B cell (primary cell): Measurements from ENCODE around the gene SLC39A11. TPM values are rescaled to one million over a fixed set of nuclear protein-coding genes. Genes with fewer than 3 reads are reported as not detected.

Source experiments
- ATAC-seq: fragments of 200-7000 bp; cut with Tn5 transposase; one replicate; pipeline ENCODE4 v1.10.0; 2021; ENCODE audit warnings: low read depth, mild to moderate bottlenecking, moderate number of reproducible peaks, moderate library complexity
- CTCF ChIA-PET: fragments of 350-600 bp; sonication (Branson Sonifier 250); formaldehyde crosslinking; loops from one replicate; lab custom pipeline; 2021; ENCODE audit warnings: antibody characterized with exemption, inconsistent platforms; lab: Charles Lee
- POLR2A ChIA-PET: fragments of 350-600 bp; sonication (Branson Sonifier 250); formaldehyde crosslinking; loops from one replicate; lab custom pipeline; 2021; ENCODE audit warnings: antibody characterized with exemption; lab: Charles Lee
- DNase-seq: peaks from one replicate; pipeline ENCODE4 v3.0.0; 2013
- H2AFZ ChIP-seq: 2 replicates; pipeline ENCODE4 v1.6.1; 2012; ENCODE audit warnings: mild to moderate bottlenecking, low read depth, low read length; ENCODE audit not compliant: insufficient read depth, poor library complexity, severe bottlenecking
- H3K27ac ChIP-seq, 2 donors: 1 replicate in 1 of 2; 2 replicates in 1 of 2; pipeline ENCODE4 v1.5.1; 2012 to 2013; ENCODE audit warnings: low read length in 2 of 2, mild to moderate bottlenecking in 2 of 2, moderate library complexity in 1 of 2
- H3K27me3 ChIP-seq, 4 experiments: fragments of 200-600 bp in 1 of 4; sonication (generic) in 1 of 4; replicated peaks in 1 of 4; 1 replicate in 2 of 4; 2 replicates in 2 of 4; pipeline versions ENCODE4 v1.6.1 to v1.7.0; 2013 to 2016; ENCODE audit warnings: low read length in 3 of 4, mild to moderate bottlenecking in 2 of 4, mixed read lengths in 1 of 4, moderate library complexity in 1 of 4; ENCODE audit not compliant: insufficient read depth in 4 of 4, control insufficient read depth in 3 of 4; ENCODE audit errors: control extremely low read depth in 1 of 4
- H3K36me3 ChIP-seq, 2 experiments: replicated peaks in 1 of 2; 1 replicate in 1 of 2; 2 replicates in 1 of 2; pipeline versions ENCODE4 v1.6.1 to v1.7.1; 2013; ENCODE audit warnings: low read length in 1 of 2; ENCODE audit not compliant: insufficient read depth in 2 of 2, control insufficient read depth in 1 of 2; ENCODE audit errors: control extremely low read depth in 1 of 2, extremely low read depth in 1 of 2
- H3K4me1 ChIP-seq, 2 donors: fragments of 200-600 bp in 1 of 2; sonication (generic) in 1 of 2; 1 replicate in 1 of 2; 2 replicates in 1 of 2; pipeline versions ENCODE4 v1.5.1 to v1.6.1; 2013 to 2017; ENCODE audit warnings: low read length in 2 of 2; ENCODE audit not compliant: control insufficient read depth in 2 of 2, insufficient read depth in 2 of 2
- H3K4me2 ChIP-seq: replicated peaks from 2 replicates; pipeline ENCODE3; 2012; ENCODE audit warnings: mild to moderate bottlenecking, low read depth, low read length; ENCODE audit not compliant: poor library complexity, severe bottlenecking
- H3K4me3 ChIP-seq, 5 experiments: fragments of 200-600 bp in 1 of 5; sonication (generic) in 1 of 5; 1 replicate in 3 of 5; 2 replicates in 2 of 5; pipeline versions ENCODE4 v1.5.1 to v1.7.0; 2011 to 2016; ENCODE audit warnings: low read length in 4 of 5, mild to moderate bottlenecking in 4 of 5, low read depth in 2 of 5, control low read depth in 1 of 5, moderate library complexity in 1 of 5; ENCODE audit not compliant: insufficient read depth in 1 of 5; ENCODE audit errors: control extremely low read depth in 1 of 5, extremely low read depth in 1 of 5
- H3K79me2 ChIP-seq: fragments of 200-600 bp; sonication (generic); one replicate; pipeline ENCODE4 v1.6.0; 2016; ENCODE audit warnings: low read length; ENCODE audit not compliant: control insufficient read depth, insufficient read depth
- H3K9ac ChIP-seq: fragments of 200-600 bp; sonication (generic); 2 replicates; pipeline ENCODE4 v1.6.1; 2017; ENCODE audit warnings: mild to moderate bottlenecking, low read length, moderate library complexity
- H3K9me3 ChIP-seq, 3 donors: one replicate each; pipeline versions ENCODE4 v1.6.1 to v1.7.1; 2013; ENCODE audit warnings: low read length in 2 of 3; ENCODE audit not compliant: control insufficient read depth in 2 of 3, insufficient read depth in 1 of 3; ENCODE audit errors: control extremely low read depth in 1 of 3
- H4K20me1 ChIP-seq: 2 replicates; pipeline ENCODE4 v1.6.0; 2012; ENCODE audit warnings: mild to moderate bottlenecking, low read length; ENCODE audit not compliant: insufficient read depth, control insufficient read depth, poor library complexity, severe bottlenecking
- H3K27ac Mint-ChIP-seq: one replicate; pipeline ENCODE4 v1.8.0; 2021; ENCODE audit warnings: mixed read lengths
- H3K27me3 Mint-ChIP-seq: one replicate; pipeline ENCODE4 v1.8.0; 2021; ENCODE audit warnings: mixed read lengths
- H3K4me1 Mint-ChIP-seq: one replicate; pipeline ENCODE4 v1.8.0; 2021; ENCODE audit warnings: mixed read lengths
- H3K4me3 Mint-ChIP-seq: one replicate; pipeline ENCODE4 v1.8.0; 2021; ENCODE audit warnings: mixed read lengths
- H3K9me3 Mint-ChIP-seq: one replicate; pipeline ENCODE4 v1.8.0; 2022; ENCODE audit warnings: mixed read lengths; ENCODE audit not compliant: insufficient read depth
- CTCF ChIP-seq: fragments of 200-600 bp; IDR thresholded peaks from one replicate; pipeline ENCODE4 v1.8.0; 2022; ENCODE audit warnings: antibody characterized with exemption, mild to moderate bottlenecking
- EZH2 ChIP-seq: IDR thresholded peaks from 2 replicates; pipeline ENCODE4 v1.6.1; 2012; ENCODE audit warnings: borderline replicate concordance, low read depth, mild to moderate bottlenecking, moderate library complexity, low read length; ENCODE audit not compliant: insufficient read depth, poor library complexity, severe bottlenecking
- WGBS: methylation state at CpG from one replicate; pipeline ENCODE4 v1.1.5; 2013; ENCODE audit warnings: missing lambda C conversion rate; ENCODE audit not compliant: insufficient coverage; 5-methylcytosine and 5-hydroxymethylcytosine counted together
- intact Hi-C: fragments of 100-400 bp; cut with micrococcal nuclease; formaldehyde crosslinking; loops from one replicate; pipeline ENCODE4 v1.10.0; 2022
- polyA plus RNA-seq: library from polyadenylated mRNA; depleted of rRNA; stranded (reverse); fragments of >200 nt; gene quantifications from 2 replicates; pipeline ENCODE4 v1.2.3, GENCODE V29; 2012
- total RNA-seq, 2 donors: library from RNA; stranded (reverse); fragments of 120-200 nt in 1 of 2; gene quantifications; 1 replicate in 1 of 2; 2 replicates in 1 of 2; pipeline versions ENCODE4 v1.2.3 to v1.2.4, GENCODE V29; 2013 to 2022

SLC39A11 gene
- total and polyA plus RNA-seq, 2 donors (not counting 1 experiment from before 2014, with no cell fraction given) = 6.9 to 39.6 TPM

- no peak overlapping the region for H3K4me2 ChIP-seq
- H3K4me1 ChIP-seq = no peaks in the 10 kb centered on the region
- Mint-ChIP-seq H3K9me3 (peaks cover 7% of the 10 kb centered on the region), H3K27ac (no peak overlapping the region), H3K4me1 (no peaks in the 10 kb centered on the region), H3K27me3 (no peaks in the 10 kb centered on the region), H3K4me3 (no peak overlapping the region)
- no peak overlapping the region for H3K4me3 ChIP-seq
- no peaks in the 10 kb centered on the region for H3K27me3 ChIP-seq
- H4K20me1 ChIP-seq = no peaks in the 10 kb centered on the region
- 100% methylated on average over 4 of the region's 5 CpGs for WGBS
- peaks cover 0 to 21% (median 9%) of the 10 kb centered on the region in 3 donors for H3K9me3 ChIP-seq
- ATAC-seq (no peak), DNase-seq (no peak)
- intact Hi-C loops = no loop called here
- H3K79me2 ChIP-seq = no peaks in the 10 kb centered on the region
- TF ChIP-seq CTCF (no peak), EZH2 (no peak)
- no peak overlapping the region for H3K9ac ChIP-seq
- ChIA-PET POLR2A (no interaction called here), CTCF (no interaction called here)
- H3K36me3 ChIP-seq = peaks cover 0 to 2% of the 10 kb centered on the region in 2 experiments
- no peak overlapping the region for H2AFZ ChIP-seq
- H3K27ac ChIP-seq = no peak overlapping the region
Observed at GRCh38 chr17:72883351-72883750, 209.1 kb downstream of the SLC39A11 start.

- Histone ChIP-seq H3K9me3 (peaks cover 0 to 29% (median 14%) of the 10 kb centered on the region in 3 donors), H3K36me3 (peaks cover 0 to 2% of the 10 kb centered on the region in 2 experiments), H3K79me2 (no peaks in the 10 kb centered on the region), H2AFZ (no peak overlapping the region), H4K20me1 (no peaks in the 10 kb centered on the region), H3K27ac (no peak overlapping the region), H3K9ac (no peak overlapping the region), H3K4me1 (no peaks in the 10 kb centered on the region), H3K27me3 (no peaks in the 10 kb centered on the region), H3K4me2 (no peak overlapping the region), H3K4me3 (no peak overlapping the region)
- Mint-ChIP-seq H3K4me1 (no peaks in the 10 kb centered on the region), H3K9me3 (peaks cover 8% of the 10 kb centered on the region), H3K27me3 (no peaks in the 10 kb centered on the region), H3K27ac (no peak overlapping the region), H3K4me3 (no peak overlapping the region)
- WGBS = 97% methylated on average over 3 of the region's 4 CpGs
- intact Hi-C loops = no loop called here
- DNase-seq (no peak), ATAC-seq (no peak)
- no peak for TF ChIP-seq CTCF
- TF ChIP-seq EZH2 = no peak
- ChIA-PET POLR2A (no interaction called here), CTCF (no interaction called here)
Observed at GRCh38 chr17:72882426-72882825, 210.1 kb downstream of the SLC39A11 start.
